Stimulated activated naive CD8-positive, alpha-beta T cell treated with anti-CD3 and anti-CD28 coated beads, Interleukin-15, amount 100 ng/mL, for 72 hours (primary cell): Measurements from ENCODE around the gene EGLN3.

Source experiments
- ATAC-seq: fragments of 150-1000 bp; cut with Tn5 transposase; 2 replicates; pipeline ENCODE4 v1.10.0; 2021; ENCODE audit warnings: mild to moderate bottlenecking, moderate library complexity
- DNase-seq, 2 donors: peaks; one replicate each; pipeline ENCODE4 v3.0.0; 2021 to 2022
- H3K27ac Mint-ChIP-seq, 2 donors: one replicate each; pipeline ENCODE4 v1.8.0; 2022; ENCODE audit warnings: mild to moderate bottlenecking in 2 of 2, mixed read lengths in 2 of 2, moderate library complexity in 2 of 2
- H3K27me3 Mint-ChIP-seq: one replicate; pipeline ENCODE4 v1.8.0; 2022; ENCODE audit warnings: mixed read lengths
- H3K4me1 Mint-ChIP-seq: one replicate; pipeline ENCODE4 v1.8.0; 2022; ENCODE audit warnings: mild to moderate bottlenecking, mixed read lengths
- H3K4me3 Mint-ChIP-seq, 2 donors: one replicate each; pipeline ENCODE4 v1.8.0; 2022; ENCODE audit warnings: mild to moderate bottlenecking in 2 of 2, mixed read lengths in 2 of 2, moderate library complexity in 1 of 2
- H3K9me3 Mint-ChIP-seq, 2 donors: one replicate each; pipeline ENCODE4 v1.8.0; 2022; ENCODE audit warnings: mixed read lengths in 2 of 2

Gene EGLN3

GRCh38 chr14:33891700-33892099 is 59.2 kb downstream of the EGLN3 start:
- peaks cover 5% of the 10 kb centered on the region for H3K4me1 Mint-ChIP-seq
- H3K4me3 Mint-ChIP-seq = no peak overlapping the region
- no peak for ATAC-seq
- no peaks in the 10 kb centered on the region for H3K27me3 Mint-ChIP-seq
- DNase-seq = no peak
- peaks cover 41 to 60% of the 10 kb centered on the region in 2 donors for H3K9me3 Mint-ChIP-seq
- H3K27ac Mint-ChIP-seq = no peak overlapping the region

GRCh38 chr14:33884916-33885315 is 66.0 kb downstream of the EGLN3 start:
- H3K4me3 Mint-ChIP-seq = no peak overlapping the region
- ATAC-seq (no peak), DNase-seq (no peak)
- no peak overlapping the region for H3K27ac Mint-ChIP-seq
- no peaks in the 10 kb centered on the region for H3K27me3 Mint-ChIP-seq
- peaks cover 1% of the 10 kb centered on the region for H3K4me1 Mint-ChIP-seq
- peaks cover 21 to 33% of the 10 kb centered on the region in 2 donors for H3K9me3 Mint-ChIP-seq

- DNase-seq (no peak), ATAC-seq (no peak)
- no peaks in the 10 kb centered on the region for H3K27me3 Mint-ChIP-seq
- H3K4me1 Mint-ChIP-seq = peaks cover 12% of the 10 kb centered on the region
- H3K9me3 Mint-ChIP-seq = peaks cover 21 to 37% of the 10 kb centered on the region in 2 donors
- no peak overlapping the region for H3K4me3 Mint-ChIP-seq
- H3K27ac Mint-ChIP-seq = no peak overlapping the region
Measured at GRCh38 chr14:33880330-33880729, 70.5 kb downstream of the EGLN3 start.

DNA sequence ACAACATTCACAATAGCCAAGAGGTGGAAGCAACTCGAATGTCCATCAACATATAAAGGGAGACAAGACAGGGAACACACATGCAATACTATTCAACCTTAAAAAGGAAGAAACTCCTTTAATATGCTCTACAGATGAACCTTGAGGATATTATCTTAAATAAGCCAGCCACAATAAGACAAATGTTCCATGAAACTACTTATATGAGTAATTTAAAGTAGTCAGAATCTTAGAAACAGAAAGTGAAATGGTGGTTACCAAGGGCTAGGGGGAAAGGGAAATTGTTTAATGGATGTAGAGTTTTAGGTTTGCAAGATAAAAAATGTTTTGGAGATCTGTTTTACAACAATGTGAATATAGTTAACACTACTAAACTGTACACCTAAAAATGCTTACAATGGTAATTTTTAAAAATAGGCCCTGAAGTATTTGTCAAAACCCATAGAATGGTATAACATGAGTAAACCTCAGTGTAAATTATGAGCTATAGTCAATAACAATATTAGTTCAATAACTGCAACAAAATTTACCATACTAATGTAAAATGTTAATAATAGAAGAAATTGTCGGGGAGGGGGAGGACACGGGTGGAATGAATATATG is 71.1 kb downstream of the EGLN3 start:
- H3K27me3 Mint-ChIP-seq = no peaks in the 10 kb centered on the region
- peaks cover 12% of the 10 kb centered on the region for H3K4me1 Mint-ChIP-seq

DNA sequence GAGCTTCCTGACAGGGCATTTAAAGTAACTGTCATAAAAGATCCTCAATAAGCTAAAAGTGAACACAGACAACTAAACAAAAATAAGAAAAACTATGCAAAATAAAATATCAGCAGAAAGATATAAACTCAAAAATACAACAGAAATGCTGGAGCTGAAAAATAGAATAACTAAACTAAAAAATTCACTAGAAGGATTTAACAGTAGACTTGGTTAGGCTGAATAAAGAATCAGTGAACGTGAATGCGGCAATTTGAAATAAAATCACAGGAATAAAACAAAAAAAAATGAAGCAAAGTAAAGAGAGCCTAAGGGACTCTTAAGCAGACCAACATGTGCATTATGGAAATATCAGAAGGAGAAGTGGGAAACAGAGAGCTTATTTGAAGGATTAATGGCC is 74.6 kb downstream of the EGLN3 start:
- Mint-ChIP-seq H3K9me3 (peaks cover 37 to 57% of the 10 kb centered on the region in 2 donors), H3K27me3 (no peaks in the 10 kb centered on the region), H3K27ac (no peak overlapping the region)

More for the DNA sequence above, 71.1 kb downstream of the EGLN3 start:
- Mint-ChIP-seq H3K4me3 (no peak overlapping the region), H3K9me3 (peaks cover 25 to 42% of the 10 kb centered on the region in 2 donors), H3K27ac (peak overlapping the region in 1 of 2 donors; percentile 2)
- peak; percentile 45 for ATAC-seq
- DNase-seq = no peak

More for the DNA sequence above, 74.6 kb downstream of the EGLN3 start:
- ATAC-seq (no peak), DNase-seq (no peak)
- no peak overlapping the region for H3K4me3 Mint-ChIP-seq
- peaks cover 12% of the 10 kb centered on the region for H3K4me1 Mint-ChIP-seq
